ENCODE results near the gene WDSUB1. TPM values are rescaled to one million over a fixed set of nuclear protein-coding genes. Genes with fewer than 3 reads are reported as not detected.

The WDSUB1 gene, protein sequence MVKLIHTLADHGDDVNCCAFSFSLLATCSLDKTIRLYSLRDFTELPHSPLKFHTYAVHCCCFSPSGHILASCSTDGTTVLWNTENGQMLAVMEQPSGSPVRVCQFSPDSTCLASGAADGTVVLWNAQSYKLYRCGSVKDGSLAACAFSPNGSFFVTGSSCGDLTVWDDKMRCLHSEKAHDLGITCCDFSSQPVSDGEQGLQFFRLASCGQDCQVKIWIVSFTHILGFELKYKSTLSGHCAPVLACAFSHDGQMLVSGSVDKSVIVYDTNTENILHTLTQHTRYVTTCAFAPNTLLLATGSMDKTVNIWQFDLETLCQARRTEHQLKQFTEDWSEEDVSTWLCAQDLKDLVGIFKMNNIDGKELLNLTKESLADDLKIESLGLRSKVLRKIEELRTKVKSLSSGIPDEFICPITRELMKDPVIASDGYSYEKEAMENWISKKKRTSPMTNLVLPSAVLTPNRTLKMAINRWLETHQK
- 11.4 TPM for total RNA-seq
- long read RNA-seq, transcript WDSUB1-202 (11 exons, 1,912 nt): major isoform, 12 of 25 reads
- long read RNA-seq, partial matches to known transcripts: 0 of 25 reads
- long read RNA-seq, other reads (novel, unspliced or antisense): 8 of 25 reads

DNA sequence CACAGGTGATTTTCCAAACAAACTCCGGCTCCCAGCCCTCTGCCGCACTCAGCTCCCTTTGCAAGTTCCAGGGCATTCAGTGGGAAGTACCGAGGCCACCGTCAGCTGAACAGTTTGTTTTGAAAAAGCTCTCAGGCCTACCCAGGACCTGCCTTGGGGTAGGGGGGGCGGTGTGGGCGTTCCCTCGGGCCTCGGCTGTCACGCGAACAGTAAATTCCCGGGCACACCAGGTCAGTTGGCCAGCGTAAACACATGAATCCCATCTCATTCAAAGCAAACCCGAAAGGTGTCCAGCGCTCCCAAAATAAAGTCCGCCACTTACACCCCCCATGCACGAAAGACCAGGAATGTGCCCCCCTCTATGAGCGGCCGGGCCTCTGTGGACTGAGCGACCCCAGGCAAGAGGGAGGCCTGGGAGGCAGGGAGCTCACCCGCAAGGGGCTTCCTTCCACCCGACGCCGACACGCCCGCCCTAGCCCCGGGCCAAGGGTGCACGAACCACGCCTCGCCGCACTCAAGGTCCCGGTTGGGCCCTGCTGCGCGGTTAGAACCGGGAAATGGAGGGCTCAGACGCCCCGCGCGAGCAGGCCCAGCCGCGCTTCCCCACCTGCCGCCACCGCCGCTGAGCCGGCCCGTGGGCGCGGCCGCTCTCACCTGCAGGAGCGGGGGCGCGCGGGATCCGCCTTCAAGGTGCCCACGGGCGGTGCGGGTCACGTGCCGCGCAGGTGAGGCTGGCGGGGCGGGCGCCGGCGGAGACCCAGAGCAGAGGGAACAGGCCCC, at the start of gene WDSUB1:
Gene WDSUB1 (minus strand): TSS at position 775 of the 780 bp plus-strand sequence. CDS start 3,634 bp downstream, outside the sequence.
- Histone ChIP-seq H3K36me3 (peaks cover 15% of the 10 kb centered on the region), H3K9me3 (replicated peaks) (no peaks in the 10 kb centered on the region), H3K27me3 (ENCODE audit: low read depth) (no peaks in the 10 kb centered on the region), H3K4me1 (peaks cover 31% of the 10 kb centered on the region), H3K4me3 (peak within 1 kb of the TSS; percentile 94), H3K27ac (replicated peaks) (peak within 1 kb of the TSS; percentile 94)
- TF ChIP-seq, protein P1, sequence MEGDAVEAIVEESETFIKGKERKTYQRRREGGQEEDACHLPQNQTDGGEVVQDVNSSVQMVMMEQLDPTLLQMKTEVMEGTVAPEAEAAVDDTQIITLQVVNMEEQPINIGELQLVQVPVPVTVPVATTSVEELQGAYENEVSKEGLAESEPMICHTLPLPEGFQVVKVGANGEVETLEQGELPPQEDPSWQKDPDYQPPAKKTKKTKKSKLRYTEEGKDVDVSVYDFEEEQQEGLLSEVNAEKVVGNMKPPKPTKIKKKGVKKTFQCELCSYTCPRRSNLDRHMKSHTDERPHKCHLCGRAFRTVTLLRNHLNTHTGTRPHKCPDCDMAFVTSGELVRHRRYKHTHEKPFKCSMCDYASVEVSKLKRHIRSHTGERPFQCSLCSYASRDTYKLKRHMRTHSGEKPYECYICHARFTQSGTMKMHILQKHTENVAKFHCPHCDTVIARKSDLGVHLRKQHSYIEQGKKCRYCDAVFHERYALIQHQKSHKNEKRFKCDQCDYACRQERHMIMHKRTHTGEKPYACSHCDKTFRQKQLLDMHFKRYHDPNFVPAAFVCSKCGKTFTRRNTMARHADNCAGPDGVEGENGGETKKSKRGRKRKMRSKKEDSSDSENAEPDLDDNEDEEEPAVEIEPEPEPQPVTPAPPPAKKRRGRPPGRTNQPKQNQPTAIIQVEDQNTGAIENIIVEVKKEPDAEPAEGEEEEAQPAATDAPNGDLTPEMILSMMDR (IDR thresholded peaks at IDR 0.05; ENCODE audit: borderline replicate concordance): no peak
- intact Hi-C loops (cut with micrococcal nuclease): no loop called here
- DNase-seq: peak; percentile 76

DNA sequence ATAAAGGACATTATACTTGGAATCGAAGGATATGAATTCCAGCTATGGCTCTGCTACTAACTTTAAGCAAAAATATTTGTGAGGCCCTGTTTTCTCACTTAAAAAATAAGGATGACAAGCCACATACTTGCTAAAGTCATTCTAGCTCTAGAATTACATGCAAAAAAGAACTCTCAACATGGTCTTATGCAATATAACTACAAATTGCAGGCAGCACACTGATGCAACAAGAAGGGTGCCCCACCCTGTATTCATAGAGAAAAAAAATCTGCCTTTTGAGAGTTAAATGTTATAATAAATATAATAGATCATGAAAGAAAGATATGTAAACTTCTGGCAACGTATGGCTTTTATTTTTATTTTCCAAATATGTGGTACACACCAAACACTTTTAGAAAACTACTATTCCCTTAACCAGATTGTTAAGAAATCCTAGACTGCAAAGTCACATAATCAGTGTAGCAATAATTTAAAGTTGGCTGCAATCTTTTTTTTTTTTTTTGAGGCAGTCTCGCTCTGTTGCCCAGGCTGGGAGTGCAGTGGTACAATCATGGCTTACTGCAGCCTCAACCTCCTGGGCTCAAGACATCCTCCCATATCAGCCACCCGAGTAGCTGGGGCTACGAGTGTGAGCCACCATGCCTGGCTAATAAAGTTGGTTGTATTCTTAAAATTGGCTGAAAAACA, 40.2 kb upstream of the WDSUB1 start:
- Histone ChIP-seq H3K4me1 (no peaks in the 10 kb centered on the region), H3K9me3 (replicated peaks) (no peaks in the 10 kb centered on the region), H3K27ac (replicated peaks) (no peak overlapping the region), H3K27me3 (ENCODE audit: low read depth) (no peaks in the 10 kb centered on the region), H3K4me3 (no peak overlapping the region), H3K36me3 (peaks cover 71% of the 10 kb centered on the region)
- DNase-seq: no peak
- TF ChIP-seq, protein P1 (IDR thresholded peaks at IDR 0.05; ENCODE audit: borderline replicate concordance): no peak
- intact Hi-C loops (cut with micrococcal nuclease): no loop called here

DNA sequence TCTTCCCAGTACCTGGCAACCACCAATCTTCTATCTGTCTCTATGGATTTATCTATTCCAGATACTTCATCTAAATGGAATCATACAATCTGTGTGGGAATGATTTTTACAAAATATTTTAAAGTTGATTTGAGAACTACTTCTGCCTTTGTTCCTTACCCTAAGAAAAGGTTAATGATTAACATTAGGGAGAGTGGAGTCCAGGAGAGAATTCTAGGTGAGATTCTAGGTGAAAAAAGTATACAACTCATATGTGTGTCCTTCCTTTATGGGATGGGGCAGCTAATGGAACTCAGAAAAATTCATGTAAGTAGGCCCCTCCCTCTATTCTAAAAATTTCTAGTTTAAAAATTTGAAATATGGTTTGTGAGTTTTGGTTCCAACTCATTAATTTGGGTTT, 35.9 kb upstream of the WDSUB1 start:
- intact Hi-C loops (cut with micrococcal nuclease): no loop called here
- Histone ChIP-seq H3K36me3 (peaks cover 71% of the 10 kb centered on the region), H3K27me3 (ENCODE audit: low read depth) (no peaks in the 10 kb centered on the region), H3K4me1 (no peaks in the 10 kb centered on the region), H3K4me3 (no peak overlapping the region), H3K27ac (replicated peaks) (no peak overlapping the region), H3K9me3 (replicated peaks) (no peaks in the 10 kb centered on the region)
- TF ChIP-seq, protein P1 (IDR thresholded peaks at IDR 0.05; ENCODE audit: borderline replicate concordance): no peak
- no peak for DNase-seq

DNA sequence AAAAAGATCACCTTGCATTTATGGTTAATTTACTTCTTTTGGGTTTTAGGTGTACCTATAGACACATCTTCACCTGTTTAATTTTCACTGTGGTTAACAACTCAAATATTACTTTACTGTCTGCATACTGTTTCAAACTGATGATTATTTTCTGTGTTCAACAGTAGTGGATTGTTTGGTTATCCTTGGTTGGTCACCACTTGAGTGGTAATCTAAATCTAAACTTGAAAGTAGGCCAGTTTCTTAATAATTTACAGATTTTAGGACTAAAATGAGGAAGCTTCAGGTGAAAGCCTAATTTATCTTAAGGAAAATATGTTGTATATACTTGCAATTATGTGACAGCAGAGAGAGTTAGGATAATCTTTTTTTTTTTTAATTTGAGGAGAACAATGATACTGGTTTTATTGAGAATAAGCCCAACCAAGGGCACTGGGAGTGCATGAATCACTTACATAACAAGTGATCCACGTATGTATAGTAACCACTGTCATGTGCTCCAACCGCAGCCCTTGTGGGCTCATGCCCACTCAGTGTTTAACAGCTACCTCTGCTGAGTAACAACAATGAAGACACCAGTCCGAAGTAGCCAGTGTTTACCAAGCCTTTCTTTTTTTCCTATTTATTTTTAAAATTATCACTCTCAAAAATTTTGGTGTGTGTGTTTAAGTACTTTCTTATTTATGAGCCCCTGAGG, 31.0 kb upstream of the WDSUB1 start:
- intact Hi-C loops (cut with micrococcal nuclease): no loop called here

More for the DNA sequence above, 31.0 kb upstream of the WDSUB1 start:
- TF ChIP-seq, protein P1 (IDR thresholded peaks at IDR 0.05; ENCODE audit: borderline replicate concordance): no peak
- peaks cover 7% of the 10 kb centered on the region for H3K9me3 ChIP-seq (replicated peaks)
- no peak overlapping the region for H3K4me3 ChIP-seq
- peaks cover 61% of the 10 kb centered on the region for H3K36me3 ChIP-seq
- no peaks in the 10 kb centered on the region for H3K4me1 ChIP-seq
- DNase-seq: no peak
- H3K27me3 ChIP-seq (ENCODE audit: low read depth): no peaks in the 10 kb centered on the region
- no peak overlapping the region for H3K27ac ChIP-seq (replicated peaks)

All from left ventricle myocardium inferior (tissue), 1 donor.